HepG2 (cell line): ENCODE data around the gene CCDC57. TPM values are rescaled to one million over a fixed set of nuclear protein-coding genes. Genes with fewer than 3 reads are reported as not detected.

ENCODE experiments used
- ADNP ChIP-seq: sonication (generic); formaldehyde crosslinking; IDR thresholded peaks from 2 replicates; pipeline ENCODE4 v1.4.0; 2020; ENCODE audit warnings: missing genetic modification reagents
- GPN1 ChIP-seq: sonication (generic); formaldehyde crosslinking; IDR thresholded peaks from 2 replicates; pipeline ENCODE4 v1.5.1; 2020; ENCODE audit warnings: missing genetic modification reagents, borderline replicate concordance
- KAT7 ChIP-seq: IDR thresholded peaks from 2 replicates; pipeline ENCODE4 v1.6.1; 2018; ENCODE audit warnings: borderline replicate concordance, missing compliant biosample characterization
- KAT8 ChIP-seq: IDR thresholded peaks from 2 replicates; pipeline ENCODE4 v1.6.1; 2016; ENCODE audit warnings: missing genetic modification reagents, missing compliant biosample characterization
- KDM5B ChIP-seq: sonication (generic); formaldehyde crosslinking; IDR thresholded peaks from 2 replicates; pipeline ENCODE4 v1.4.0; 2020; ENCODE audit warnings: missing genetic modification reagents, mild to moderate bottlenecking, borderline replicate concordance
- NBN ChIP-seq: fragments of 450-650 bp; conservative IDR thresholded peaks from 2 replicates; pipeline ENCODE4 v1.6.1; 2017
- RFX5 ChIP-seq: IDR thresholded peaks from 2 replicates; pipeline ENCODE4 v1.6.1; 2011; ENCODE audit warnings: low read depth, low read length, improper control_type of control experiment
- RNF219 ChIP-seq: sonication (generic); formaldehyde crosslinking; IDR thresholded peaks from 2 replicates; pipeline ENCODE4 v1.5.0; 2020; ENCODE audit warnings: mild to moderate bottlenecking, missing genetic modification reagents
- ZFP82 ChIP-seq: sonication (generic); formaldehyde crosslinking; IDR thresholded peaks from 2 replicates; pipeline ENCODE4 v1.5.1; 2020; ENCODE audit warnings: mild to moderate bottlenecking, missing genetic modification reagents, borderline replicate concordance
- ZNF17 ChIP-seq: sonication (generic); formaldehyde crosslinking; IDR thresholded peaks from 2 replicates; pipeline ENCODE4 v1.5.0; 2020; ENCODE audit warnings: mild to moderate bottlenecking, missing genetic modification reagents
- ZNF224 ChIP-seq: sonication (generic); formaldehyde crosslinking; IDR thresholded peaks from 2 replicates; pipeline ENCODE4 v1.5.0; 2020; ENCODE audit warnings: mild to moderate bottlenecking, missing genetic modification reagents
- ZNF230 ChIP-seq: sonication (generic); formaldehyde crosslinking; IDR thresholded peaks from 2 replicates; pipeline ENCODE4 v1.4.0; 2020; ENCODE audit warnings: mild to moderate bottlenecking, missing genetic modification reagents
- ZNF558 ChIP-seq: sonication (generic); formaldehyde crosslinking; IDR thresholded peaks from 2 replicates; pipeline ENCODE4 v1.9.0; 2022; ENCODE audit warnings: mild to moderate bottlenecking, missing genetic modification reagents, borderline replicate concordance
- ZNF577 ChIP-seq: sonication (generic); formaldehyde crosslinking; IDR thresholded peaks from 2 replicates; pipeline ENCODE4 v1.4.0; 2020; ENCODE audit warnings: mild to moderate bottlenecking, low read depth, missing genetic modification reagents, borderline replicate concordance
- ZNF850 ChIP-seq: sonication (generic); formaldehyde crosslinking; conservative IDR thresholded peaks from 2 replicates; pipeline ENCODE4 v1.9.0; 2021; ENCODE audit warnings: mild to moderate bottlenecking, missing genetic modification reagents
- ZNF879 ChIP-seq: sonication (generic); formaldehyde crosslinking; IDR thresholded peaks from 2 replicates; pipeline ENCODE4 v1.8.1; 2023; ENCODE audit warnings: missing genetic modification reagents
- ZNF883 ChIP-seq: sonication (generic); formaldehyde crosslinking; IDR thresholded peaks from 2 replicates; pipeline ENCODE4 v1.5.1; 2020; ENCODE audit warnings: mild to moderate bottlenecking, missing genetic modification reagents; ENCODE audit errors: not compliant biosample characterization
- ZSCAN20 ChIP-seq: sonication (generic); formaldehyde crosslinking; IDR thresholded peaks from 2 replicates; pipeline ENCODE4 v1.4.0; 2020; ENCODE audit warnings: missing genetic modification reagents, mild to moderate bottlenecking, borderline replicate concordance
- polyA plus RNA-seq, 8 experiments: library from polyadenylated mRNA; depleted of rRNA in 3 of 8; stranded (reverse) in 7 of 8; unstranded in 1 of 8; fragments of >200 nt; fragmentation: Illumina TruSeq in 4 of 8; extraction: Trizol in 4 of 8; gene quantifications; 2 replicates each; pipeline versions ENCODE4 v1.2.1 to v1.2.3, GENCODE V29; 2011 to 2016; ENCODE audit warnings: low read depth in 4 of 8, missing spikeins in 1 of 8, mixed read lengths in 1 of 8; ENCODE audit not compliant: insufficient read depth in 1 of 8
- total RNA-seq, 5 experiments: library from RNA; depleted of rRNA; stranded (reverse); fragments of >200 nt; fragmentation: Illumina TruSeq; extraction: Trizol; gene quantifications; 2 replicates each; pipeline ENCODE4 v1.2.3, GENCODE V29; 2016; ENCODE audit warnings: low read depth in 1 of 5
- TF ChIP-seq, protein P1 (sequence below): IDR thresholded peaks from 2 replicates; pipeline ENCODE4 v1.6.1; 2012; ENCODE audit warnings: low read depth, low read length, improper control_type of control experiment
- TF ChIP-seq, protein P2 (sequence below): IDR thresholded peaks from 2 replicates; pipeline ENCODE4 v1.6.1; 2016; ENCODE audit warnings: missing genetic modification reagents, missing compliant biosample characterization
- TF ChIP-seq, protein P3 (sequence below): sonication (generic); formaldehyde crosslinking; IDR thresholded peaks from 2 replicates; pipeline ENCODE4 v1.4.0; 2020; ENCODE audit warnings: mild to moderate bottlenecking, missing genetic modification reagents

Gene CCDC57
- total and polyA plus RNA-seq, 2 of the 13 experiments (the other 11 are each of a cell fraction or from before 2014, with no cell fraction given) = 59.3 to 59.9 TPM

DNA sequence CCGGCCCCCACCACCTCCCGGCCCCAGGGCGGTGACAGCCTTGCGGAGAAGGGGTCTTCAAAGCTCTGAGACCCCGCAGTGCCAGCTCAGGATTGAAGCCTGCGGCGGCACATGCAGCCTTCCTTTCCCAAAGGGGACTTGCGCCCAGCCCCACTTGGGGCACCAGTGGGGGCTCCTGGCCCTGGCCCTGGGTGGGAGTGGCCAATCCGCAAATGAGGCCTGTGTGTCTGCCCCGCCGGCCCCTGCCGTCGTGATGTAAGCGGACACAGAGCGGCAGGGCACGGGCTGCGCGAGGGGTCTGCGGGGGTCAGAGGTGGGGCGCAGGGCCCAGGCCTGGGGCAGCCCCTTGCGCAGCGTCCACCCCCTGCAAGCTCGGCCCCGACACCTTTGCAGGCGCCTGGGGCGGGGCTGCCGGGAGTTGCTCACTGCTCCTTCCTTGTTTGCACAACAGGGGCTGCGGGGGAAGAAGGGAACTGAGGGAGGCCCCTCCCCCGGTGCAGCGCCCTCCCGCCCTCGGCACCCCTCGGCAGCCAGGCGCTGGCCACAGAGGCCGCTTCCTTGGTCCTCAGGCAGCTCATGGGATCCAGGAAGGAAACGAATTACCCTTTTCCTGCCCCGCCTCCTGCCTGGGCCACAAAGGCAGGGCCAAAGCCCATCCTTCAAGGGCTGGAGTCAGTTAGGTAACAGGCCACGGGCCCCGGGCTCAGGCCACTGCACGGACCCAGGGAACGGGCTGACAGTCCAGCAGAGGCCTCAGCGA lies 19.1 kb upstream of the CCDC57 start (continued):
- TF ChIP-seq RFX5 (no peak), RNF219 (CRISPR knock-in tag) (no peak), KAT8 (CRISPR knock-in tag) (peak; percentile 88), ZFP82 (CRISPR knock-in tag) (peak; percentile 51; the same call in 1 of the 2 replicates), ZNF224 (CRISPR knock-in tag) (no peak; the same call in 1 of the 2 replicates), NBN (no peak), GPN1 (CRISPR knock-in tag) (0 out of 2 replicates have a peak, but pooled peaks have one; percentile 45), ZSCAN20 (CRISPR knock-in tag) (0 out of 2 replicates have a peak, but pooled peaks have one; percentile 8), ZNF883 (CRISPR knock-in tag) (peak; percentile 10), ZNF17 (CRISPR knock-in tag) (peak; percentile 67; the same call in 1 of the 2 replicates), KDM5B (CRISPR knock-in tag) (peak; percentile 74; the same call in 1 of the 2 replicates), KAT7 (0 out of 2 replicates have a peak, but pooled peaks have one; percentile 29), ZNF879 (CRISPR knock-in tag) (no peak), ZNF577 (no peak), ZNF230 (peak; percentile 33; the same call in 1 of the 2 replicates), ZNF558 (CRISPR knock-in tag) (peak; percentile 86), ADNP (CRISPR knock-in tag) (no peak; the same call in 1 of the 2 replicates), ZNF850 (no peak; the same call in 1 of the 2 replicates)
- TF ChIP-seq, protein P1, sequence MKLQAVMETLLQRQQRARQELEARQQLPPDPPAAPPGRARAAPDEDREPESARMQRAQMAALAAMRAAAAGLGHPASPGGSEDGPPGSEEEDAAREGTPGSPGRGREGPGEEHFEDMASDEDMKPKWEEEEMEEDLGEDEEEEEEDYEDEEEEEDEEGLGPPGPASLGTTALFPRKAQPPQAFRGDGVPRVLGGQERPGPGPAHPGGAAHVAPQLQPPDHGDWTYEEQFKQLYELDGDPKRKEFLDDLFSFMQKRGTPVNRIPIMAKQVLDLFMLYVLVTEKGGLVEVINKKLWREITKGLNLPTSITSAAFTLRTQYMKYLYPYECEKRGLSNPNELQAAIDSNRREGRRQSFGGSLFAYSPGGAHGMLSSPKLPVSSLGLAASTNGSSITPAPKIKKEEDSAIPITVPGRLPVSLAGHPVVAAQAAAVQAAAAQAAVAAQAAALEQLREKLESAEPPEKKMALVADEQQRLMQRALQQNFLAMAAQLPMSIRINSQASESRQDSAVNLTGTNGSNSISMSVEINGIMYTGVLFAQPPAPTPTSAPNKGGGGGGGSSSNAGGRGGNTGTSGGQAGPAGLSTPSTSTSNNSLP = no peak
- TF ChIP-seq, protein P2, sequence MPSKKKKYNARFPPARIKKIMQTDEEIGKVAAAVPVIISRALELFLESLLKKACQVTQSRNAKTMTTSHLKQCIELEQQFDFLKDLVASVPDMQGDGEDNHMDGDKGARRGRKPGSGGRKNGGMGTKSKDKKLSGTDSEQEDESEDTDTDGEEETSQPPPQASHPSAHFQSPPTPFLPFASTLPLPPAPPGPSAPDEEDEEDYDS (CRISPR knock-in tag) = peak; percentile 76
- TF ChIP-seq, protein P3, sequence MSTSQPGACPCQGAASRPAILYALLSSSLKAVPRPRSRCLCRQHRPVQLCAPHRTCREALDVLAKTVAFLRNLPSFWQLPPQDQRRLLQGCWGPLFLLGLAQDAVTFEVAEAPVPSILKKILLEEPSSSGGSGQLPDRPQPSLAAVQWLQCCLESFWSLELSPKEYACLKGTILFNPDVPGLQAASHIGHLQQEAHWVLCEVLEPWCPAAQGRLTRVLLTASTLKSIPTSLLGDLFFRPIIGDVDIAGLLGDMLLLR (CRISPR knock-in tag) = no peak; the same call in 1 of the 2 replicates
